HG03521 (cell line): ENCODE results near the gene SDHAF4.
"Not testable (repeated sequence)": the region's sequence is repeated elsewhere in the genome, so short reads cannot be mapped to it uniquely, and the experiment has no call there.

Experiments used
- ATAC-seq: cut with Tn5 transposase; IDR thresholded peaks from one replicate; pipeline ENCODE4 v1.9.1; 2021; ENCODE audit warnings: mild to moderate bottlenecking, moderate library complexity; ENCODE audit not compliant: unreplicated experiment

The SDHAF4 gene

GRCh38 chr6:70566751-70567382, at the start of gene SDHAF4:
TSS of gene SDHAF4 (plus strand) at chr6:70566930. CDS start at chr6:70566941, 11 bp downstream.
- ATAC-seq: peak; percentile 99

- ATAC-seq: no peak
These were observed 48.0 kb upstream of the SDHAF4 start for GRCh38 chr6:70518723-70519122.

GRCh38 chr6:70520575-70520974, 46.2 kb upstream of the SDHAF4 start:
- no peak for ATAC-seq

- no peak for ATAC-seq
These were observed 41.9 kb upstream of the SDHAF4 start for GRCh38 chr6:70524721-70525286.

- ATAC-seq: no peak
These were observed 39.5 kb upstream of the SDHAF4 start for GRCh38 chr6:70527071-70527737.

GRCh38 chr6:70530023-70530422, 36.7 kb upstream of the SDHAF4 start:
- no peak for ATAC-seq

GRCh38 chr6:70531133-70531532, 35.6 kb upstream of the SDHAF4 start:
- ATAC-seq: no peak

- ATAC-seq: no peak
These were observed 29.5 kb upstream of the SDHAF4 start for GRCh38 chr6:70537266-70537665.

GRCh38 chr6:70538376-70538775, 28.4 kb upstream of the SDHAF4 start:
- ATAC-seq: peak; percentile 77

- no peak for ATAC-seq
These were observed 19.4 kb upstream of the SDHAF4 start for GRCh38 chr6:70547313-70547712.

GRCh38 chr6:70547905-70548304, 18.8 kb upstream of the SDHAF4 start:
- ATAC-seq: no peak

- no peak for ATAC-seq
These were observed 17.4 kb upstream of the SDHAF4 start for GRCh38 chr6:70549327-70549726.

- ATAC-seq: no peak
These were observed 15.2 kb upstream of the SDHAF4 start for GRCh38 chr6:70551566-70551965.

GRCh38 chr6:70552286-70552940, 14.3 kb upstream of the SDHAF4 start:
- not testable (repeated sequence) for ATAC-seq

- no peak for ATAC-seq
These were observed 13.8 kb upstream of the SDHAF4 start for GRCh38 chr6:70552974-70553373.

GRCh38 chr6:70557998-70558397, 8.7 kb upstream of the SDHAF4 start:
- no peak for ATAC-seq

- not testable (repeated sequence) for ATAC-seq
These were observed 4.3 kb upstream of the SDHAF4 start for GRCh38 chr6:70562401-70562800.

- ATAC-seq: no peak
These were observed 3.2 kb upstream of the SDHAF4 start for GRCh38 chr6:70563530-70563929.

- ATAC-seq: no peak
These were observed 7.9 kb downstream of the SDHAF4 start for GRCh38 chr6:70574643-70575042.

GRCh38 chr6:70575899-70576495, 9.3 kb downstream of the SDHAF4 start:
- ATAC-seq: no peak

GRCh38 chr6:70586114-70586513, 19.4 kb downstream of the SDHAF4 start:
- peak; percentile 96 for ATAC-seq
